Measurements from ENCODE around the gene APOBEC2. TPM values are rescaled to one million over a fixed set of nuclear protein-coding genes. Genes with fewer than 3 reads are reported as not detected.

Gene APOBEC2
- total RNA-seq, 1 donor from 2014 or later, result not detected

- peak overlapping the region; percentile 76 for H3K27ac ChIP-seq
- peaks cover 16% of the 10 kb centered on the region for H3K4me1 ChIP-seq
- no peak for DNase-seq (ENCODE audit: extremely low spot score in 2 of 2)
- no peaks in the 10 kb centered on the region for H3K36me3 ChIP-seq
- H3K4me3 ChIP-seq, result peak overlapping the region; percentile 46 to 55
- no peaks in the 10 kb centered on the region for H3K27me3 ChIP-seq
- no peak for TF ChIP-seq POLR2A (IDR thresholded peaks at IDR 0.05)
- TF ChIP-seq POLR2AphosphoS5 (IDR thresholded peaks at IDR 0.05; ENCODE audit: insufficient read depth in 1 of 2, low read depth in 1 of 2), result no peak
- TF ChIP-seq, protein P1, sequence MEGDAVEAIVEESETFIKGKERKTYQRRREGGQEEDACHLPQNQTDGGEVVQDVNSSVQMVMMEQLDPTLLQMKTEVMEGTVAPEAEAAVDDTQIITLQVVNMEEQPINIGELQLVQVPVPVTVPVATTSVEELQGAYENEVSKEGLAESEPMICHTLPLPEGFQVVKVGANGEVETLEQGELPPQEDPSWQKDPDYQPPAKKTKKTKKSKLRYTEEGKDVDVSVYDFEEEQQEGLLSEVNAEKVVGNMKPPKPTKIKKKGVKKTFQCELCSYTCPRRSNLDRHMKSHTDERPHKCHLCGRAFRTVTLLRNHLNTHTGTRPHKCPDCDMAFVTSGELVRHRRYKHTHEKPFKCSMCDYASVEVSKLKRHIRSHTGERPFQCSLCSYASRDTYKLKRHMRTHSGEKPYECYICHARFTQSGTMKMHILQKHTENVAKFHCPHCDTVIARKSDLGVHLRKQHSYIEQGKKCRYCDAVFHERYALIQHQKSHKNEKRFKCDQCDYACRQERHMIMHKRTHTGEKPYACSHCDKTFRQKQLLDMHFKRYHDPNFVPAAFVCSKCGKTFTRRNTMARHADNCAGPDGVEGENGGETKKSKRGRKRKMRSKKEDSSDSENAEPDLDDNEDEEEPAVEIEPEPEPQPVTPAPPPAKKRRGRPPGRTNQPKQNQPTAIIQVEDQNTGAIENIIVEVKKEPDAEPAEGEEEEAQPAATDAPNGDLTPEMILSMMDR (IDR thresholded peaks at IDR 0.05), result no peak
- intact Hi-C loops (cut with DNase I), result no loop called here
- no peaks in the 10 kb centered on the region for H3K9me3 ChIP-seq
Observed at GRCh38 chr6:41028561-41029412, 24.2 kb upstream of the APOBEC2 start.

GRCh38 chr6:41032830-41033229 is 20.2 kb upstream of the APOBEC2 start:
- H3K4me1 ChIP-seq, result peaks cover 7% of the 10 kb centered on the region
- intact Hi-C loops (cut with DNase I), result no loop called here
- TF ChIP-seq POLR2A (IDR thresholded peaks at IDR 0.05), result no peak
- TF ChIP-seq, protein P1 (IDR thresholded peaks at IDR 0.05), result no peak
- no peak for TF ChIP-seq POLR2AphosphoS5 (IDR thresholded peaks at IDR 0.05; ENCODE audit: insufficient read depth in 1 of 2, low read depth in 1 of 2)
- no peak for DNase-seq (ENCODE audit: extremely low spot score in 2 of 2)
- no peaks in the 10 kb centered on the region for H3K27me3 ChIP-seq
- no peak overlapping the region for H3K27ac ChIP-seq
- H3K4me3 ChIP-seq, result no peak overlapping the region
- H3K36me3 ChIP-seq, result no peaks in the 10 kb centered on the region
- H3K9me3 ChIP-seq, result no peaks in the 10 kb centered on the region

GRCh38 chr6:41033776-41034175 is 19.2 kb upstream of the APOBEC2 start:
- Histone ChIP-seq H3K36me3 (no peaks in the 10 kb centered on the region), H3K4me1 (no peaks in the 10 kb centered on the region), H3K9me3 (no peaks in the 10 kb centered on the region), H3K27me3 (no peaks in the 10 kb centered on the region), H3K27ac (no peak overlapping the region), H3K4me3 (no peak overlapping the region)
- intact Hi-C loops (cut with DNase I), result no loop called here
- no peak for TF ChIP-seq POLR2A (IDR thresholded peaks at IDR 0.05)
- no peak for TF ChIP-seq POLR2AphosphoS5 (IDR thresholded peaks at IDR 0.05; ENCODE audit: insufficient read depth in 1 of 2, low read depth in 1 of 2)
- TF ChIP-seq, protein P1 (IDR thresholded peaks at IDR 0.05), result no peak
- no peak for DNase-seq (ENCODE audit: extremely low spot score in 2 of 2)

DNA sequence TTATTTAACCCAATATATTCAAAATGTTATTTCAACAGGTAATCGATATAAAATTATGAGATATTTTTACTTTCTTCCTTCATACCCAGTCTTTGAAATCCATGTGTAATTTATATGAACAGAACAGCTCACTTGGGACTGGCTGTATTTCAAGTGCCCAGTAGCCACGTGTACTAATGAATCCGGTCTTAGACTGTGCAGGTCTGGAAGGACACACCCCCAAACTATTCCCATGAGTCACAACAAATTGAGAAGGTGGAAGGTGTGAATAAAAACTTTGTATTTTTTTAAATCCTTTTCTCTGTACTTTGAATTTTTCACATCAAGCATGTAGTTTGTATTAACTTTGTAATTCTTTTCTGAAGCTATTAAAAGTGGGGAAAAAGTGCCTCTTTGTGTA is 16.8 kb upstream of the APOBEC2 start:
- no peak for DNase-seq (ENCODE audit: extremely low spot score in 2 of 2)
- Histone ChIP-seq H3K4me1 (no peaks in the 10 kb centered on the region), H3K27me3 (no peaks in the 10 kb centered on the region), H3K36me3 (no peaks in the 10 kb centered on the region), H3K4me3 (no peak overlapping the region), H3K27ac (no peak overlapping the region), H3K9me3 (no peaks in the 10 kb centered on the region)
- intact Hi-C loops (cut with DNase I), result no loop called here
- TF ChIP-seq POLR2A (IDR thresholded peaks at IDR 0.05) (no peak), POLR2AphosphoS5 (IDR thresholded peaks at IDR 0.05; ENCODE audit: insufficient read depth in 1 of 2, low read depth in 1 of 2) (no peak)
- TF ChIP-seq, protein P1 (IDR thresholded peaks at IDR 0.05), result no peak

DNA sequence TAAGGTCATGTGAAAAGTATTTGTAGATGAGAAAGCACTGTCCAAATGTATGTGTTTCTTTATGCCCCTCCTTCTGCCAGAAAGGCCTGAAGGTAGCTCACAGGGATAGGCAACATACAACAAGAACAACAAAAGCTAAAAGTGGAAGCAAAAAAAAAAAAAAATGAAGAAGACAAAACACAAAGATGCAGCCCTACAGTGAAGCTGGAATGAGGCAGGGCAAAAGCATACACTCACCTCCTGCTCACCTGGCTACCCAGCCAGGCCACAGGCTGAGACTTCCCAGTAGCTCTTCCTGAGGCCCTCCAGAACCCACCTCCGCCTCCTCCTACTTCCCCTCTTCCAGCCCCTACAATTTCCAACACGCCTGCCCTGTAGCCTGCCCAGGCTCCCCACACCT is 16.4 kb upstream of the APOBEC2 start:
- Histone ChIP-seq H3K4me3 (no peak overlapping the region), H3K9me3 (no peaks in the 10 kb centered on the region), H3K4me1 (no peaks in the 10 kb centered on the region), H3K27ac (no peak overlapping the region), H3K27me3 (no peaks in the 10 kb centered on the region), H3K36me3 (no peaks in the 10 kb centered on the region)
- TF ChIP-seq POLR2AphosphoS5 (IDR thresholded peaks at IDR 0.05; ENCODE audit: insufficient read depth in 1 of 2, low read depth in 1 of 2) (no peak), POLR2A (IDR thresholded peaks at IDR 0.05) (no peak)
- TF ChIP-seq, protein P1 (IDR thresholded peaks at IDR 0.05), result no peak
- DNase-seq (ENCODE audit: extremely low spot score in 2 of 2), result no peak
- intact Hi-C loops (cut with DNase I), result no loop called here
